ENCODE data around the gene COPS3. TPM values are rescaled to one million over a fixed set of nuclear protein-coding genes. Genes with fewer than 3 reads are reported as not detected.

Gene COPS3
- total RNA-seq, 1 experiment from 2014 or later: 157 TPM

DNA sequence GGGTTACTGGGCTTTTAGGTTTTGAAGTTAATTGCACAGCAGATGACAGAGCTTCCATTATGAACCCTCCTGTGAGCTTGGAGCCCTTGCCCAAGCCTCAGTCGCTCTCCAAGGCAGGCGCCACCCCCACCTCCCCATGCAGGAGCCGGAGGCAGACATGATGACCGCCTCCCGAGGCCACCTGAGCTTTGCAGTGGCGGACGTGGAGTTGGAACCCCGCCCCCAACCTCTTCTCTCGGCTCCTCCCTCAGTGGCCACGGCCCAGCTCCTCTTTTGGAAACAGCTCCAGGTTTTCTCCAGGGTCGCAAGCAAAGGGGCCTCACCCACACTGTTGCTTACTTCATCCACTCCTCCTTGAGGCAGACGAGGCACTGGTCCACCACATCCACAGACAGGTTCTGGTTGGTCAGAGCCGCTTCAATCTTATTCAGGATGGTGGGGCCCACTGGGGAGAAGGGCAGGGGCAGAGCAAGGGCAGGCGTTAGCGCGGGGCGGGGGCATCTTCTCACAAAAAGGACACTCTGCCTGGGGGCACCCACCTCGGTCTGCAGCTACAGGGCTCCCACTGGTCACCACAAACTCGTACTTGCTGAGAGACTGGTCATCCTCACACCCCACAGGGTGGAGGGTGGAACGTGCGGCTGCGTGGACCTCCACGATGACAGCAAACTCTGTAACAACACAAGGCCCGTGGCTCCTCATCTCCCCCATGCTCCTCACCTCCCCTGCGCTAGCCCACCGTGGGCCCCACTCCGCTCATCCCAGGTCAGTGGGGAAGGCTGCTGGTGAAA lies 66.2 kb downstream of the COPS3 start:
- CTCF ChIA-PET: no interaction called here
- no TSS peak for BruUV-seq (replicated peaks)
- intact Hi-C loops (cut with micrococcal nuclease; ENCODE audit: unreplicated experiment): loop anchor here (5.0 kb wide), 1 partner anchor 52 kb away; no protein-coding TSS in a partner anchor

DNA sequence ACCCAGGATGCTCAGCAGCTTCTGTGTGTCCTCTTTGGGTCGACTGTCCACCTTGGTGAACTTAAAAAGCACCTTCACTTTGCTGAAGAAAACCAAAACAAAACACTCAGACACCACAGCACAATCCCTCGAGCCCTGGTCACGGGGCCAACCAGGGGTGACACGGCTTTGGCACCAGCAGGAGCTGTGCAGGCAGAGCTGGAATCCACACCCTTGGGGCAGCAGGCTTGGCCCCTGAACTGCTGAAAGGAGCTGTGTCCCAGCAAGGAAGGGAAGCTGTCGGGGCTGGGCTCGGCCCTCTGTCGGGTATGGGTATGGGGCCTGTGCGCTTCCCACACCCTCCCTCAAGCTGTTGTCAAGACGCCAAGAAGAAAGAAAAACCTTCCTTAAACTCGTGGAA lies 67.3 kb downstream of the COPS3 start:
- no TSS peak for BruUV-seq (replicated peaks)

More for the DNA sequence above, 66.2 kb downstream of the COPS3 start:
- DNase-seq (ENCODE audit: low spot score): no peak
- Histone ChIP-seq H3K27ac (ENCODE audit: low read depth, low read length, poor library complexity, severe bottlenecking) (no peak overlapping the region), H3K27me3 (replicated peaks; ENCODE audit: insufficient read depth, low read depth, low read length, poor library complexity) (no peaks in the 10 kb centered on the region), H3K4me3 (ENCODE audit: low read depth, low read length, poor library complexity, severe bottlenecking) (no peak overlapping the region), H3K9me3 (ENCODE audit: low read depth, low read length, poor library complexity, severe bottlenecking) (no peaks in the 10 kb centered on the region), H3K4me1 (ENCODE audit: insufficient read depth, low read length, poor library complexity, severe bottlenecking) (no peaks in the 10 kb centered on the region), H3K36me3 (ENCODE audit: insufficient read depth, low read length, poor library complexity, severe bottlenecking) (peaks cover 45% of the 10 kb centered on the region)
- POLR2A ChIA-PET (ENCODE audit: low non-redundant PET): no interaction called here
- TF ChIP-seq CTCF (conservative IDR thresholded peaks at IDR 0.05; ENCODE audit: low read depth, low read length) (no peak), EZH2 (IDR thresholded peaks at IDR 0.05; ENCODE audit: borderline replicate concordance, low read depth, low read length, poor library complexity, severe bottlenecking) (no peak)

GRCh38 chr17:17207998-17208397 lies 73.0 kb downstream of the COPS3 start:
- intact Hi-C loops (cut with micrococcal nuclease; ENCODE audit: unreplicated experiment): loop anchor here (5.0 kb wide), 1 partner anchor 206 kb away; no protein-coding TSS in a partner anchor
- CTCF ChIA-PET: no interaction called here
- no peak overlapping the region for H3K4me3 ChIP-seq (ENCODE audit: low read depth, low read length, poor library complexity, severe bottlenecking)
- TF ChIP-seq EZH2 (IDR thresholded peaks at IDR 0.05; ENCODE audit: borderline replicate concordance, low read depth, low read length, poor library complexity, severe bottlenecking): no peak
- no peak for TF ChIP-seq CTCF (conservative IDR thresholded peaks at IDR 0.05; ENCODE audit: low read depth, low read length)
- peaks cover 4% of the 10 kb centered on the region for H3K36me3 ChIP-seq (ENCODE audit: insufficient read depth, low read length, poor library complexity, severe bottlenecking)
- DNase-seq (ENCODE audit: low spot score): no peak
- POLR2A ChIA-PET (ENCODE audit: low non-redundant PET): no interaction called here
- BruUV-seq (replicated peaks): no TSS peak
- no peak overlapping the region for H3K27ac ChIP-seq (ENCODE audit: low read depth, low read length, poor library complexity, severe bottlenecking)
- H3K4me1 ChIP-seq (ENCODE audit: insufficient read depth, low read length, poor library complexity, severe bottlenecking): peaks cover 18% of the 10 kb centered on the region
- H3K27me3 ChIP-seq (replicated peaks; ENCODE audit: insufficient read depth, low read depth, low read length, poor library complexity): no peaks in the 10 kb centered on the region
- no peaks in the 10 kb centered on the region for H3K9me3 ChIP-seq (ENCODE audit: low read depth, low read length, poor library complexity, severe bottlenecking)

More for the DNA sequence above, 67.3 kb downstream of the COPS3 start:
- Histone ChIP-seq H3K36me3 (ENCODE audit: insufficient read depth, low read length, poor library complexity, severe bottlenecking) (peaks cover 41% of the 10 kb centered on the region), H3K4me3 (ENCODE audit: low read depth, low read length, poor library complexity, severe bottlenecking) (no peak overlapping the region), H3K4me1 (ENCODE audit: insufficient read depth, low read length, poor library complexity, severe bottlenecking) (no peaks in the 10 kb centered on the region), H3K9me3 (ENCODE audit: low read depth, low read length, poor library complexity, severe bottlenecking) (no peaks in the 10 kb centered on the region), H3K27me3 (replicated peaks; ENCODE audit: insufficient read depth, low read depth, low read length, poor library complexity) (no peaks in the 10 kb centered on the region), H3K27ac (ENCODE audit: low read depth, low read length, poor library complexity, severe bottlenecking) (no peak overlapping the region)
- CTCF ChIA-PET: no interaction called here
- intact Hi-C loops (cut with micrococcal nuclease; ENCODE audit: unreplicated experiment): no loop called here
- no peak for DNase-seq (ENCODE audit: low spot score)
- TF ChIP-seq EZH2 (IDR thresholded peaks at IDR 0.05; ENCODE audit: borderline replicate concordance, low read depth, low read length, poor library complexity, severe bottlenecking) (no peak), CTCF (conservative IDR thresholded peaks at IDR 0.05; ENCODE audit: low read depth, low read length) (no peak)
- POLR2A ChIA-PET (ENCODE audit: low non-redundant PET): no interaction called here
